ENCODE results near the gene PRX.
"Not testable (repeated sequence)": the region's sequence is repeated elsewhere in the genome, so short reads cannot be mapped to it uniquely, and the experiment has no call there.

Gene PRX

GRCh38 chr19:40389404-40390083 is 23.6 kb downstream of the PRX start:
- no peak for DNase-seq (ENCODE audit: low spot score)

- DNase-seq (ENCODE audit: low spot score), result no peak
Measured at GRCh38 chr19:40388481-40388880, 24.7 kb downstream of the PRX start.

- DNase-seq (ENCODE audit: low spot score), result no peak
Measured at GRCh38 chr19:40387155-40387554, 26.0 kb downstream of the PRX start.

GRCh38 chr19:40383668-40384248 is 29.4 kb downstream of the PRX start:
- no peak for DNase-seq (ENCODE audit: low spot score)

- no peak for DNase-seq (ENCODE audit: low spot score)
Measured at GRCh38 chr19:40381321-40381720, 31.9 kb downstream of the PRX start.

GRCh38 chr19:40380199-40381037 is 32.8 kb downstream of the PRX start:
- DNase-seq (ENCODE audit: low spot score), result no peak

GRCh38 chr19:40379446-40380198 is 33.6 kb downstream of the PRX start:
- DNase-seq (ENCODE audit: low spot score), result no peak

- no peak for DNase-seq (ENCODE audit: low spot score)
Measured at GRCh38 chr19:40378509-40378908, 34.7 kb downstream of the PRX start.

- no peak for DNase-seq (ENCODE audit: low spot score)
Measured at GRCh38 chr19:40377876-40378385, 35.2 kb downstream of the PRX start.

- no peak for DNase-seq (ENCODE audit: low spot score)
Measured at GRCh38 chr19:40376286-40376862, 36.8 kb downstream of the PRX start.

- DNase-seq (ENCODE audit: low spot score), result no peak
Measured at GRCh38 chr19:40374084-40374483, 39.1 kb downstream of the PRX start.

- no peak for DNase-seq (ENCODE audit: low spot score)
Measured at GRCh38 chr19:40371802-40372122, 41.4 kb downstream of the PRX start.

GRCh38 chr19:40370997-40371801 is 42.0 kb downstream of the PRX start:
- DNase-seq (ENCODE audit: low spot score), result no peak

- not testable (repeated sequence) for DNase-seq (ENCODE audit: low spot score)
Measured at GRCh38 chr19:40370253-40370652, 42.9 kb downstream of the PRX start.

GRCh38 chr19:40369797-40370196 is 43.4 kb downstream of the PRX start:
- no peak for DNase-seq (ENCODE audit: low spot score)

- no peak for DNase-seq (ENCODE audit: low spot score)
Measured at GRCh38 chr19:40367577-40368434, 45.4 kb downstream of the PRX start.

GRCh38 chr19:40366697-40367561 is 46.2 kb downstream of the PRX start:
- no peak for DNase-seq (ENCODE audit: low spot score)

- DNase-seq (ENCODE audit: low spot score), result peak; percentile 97
Measured at GRCh38 chr19:40365613-40366401, 47.4 kb downstream of the PRX start.

All from COLO829 (cell line).